HepG2 (cell line): ENCODE data around the gene GRAMD4. TPM values are rescaled to one million over a fixed set of nuclear protein-coding genes. Genes with fewer than 3 reads are reported as not detected.

ENCODE experiments used
- AHDC1 ChIP-seq: sonication (generic); formaldehyde crosslinking; IDR thresholded peaks from 2 replicates; pipeline ENCODE4 v1.5.1; 2020; ENCODE audit warnings: mild to moderate bottlenecking, missing genetic modification reagents, borderline replicate concordance
- CREBL2 ChIP-seq: sonication (generic); formaldehyde crosslinking; IDR thresholded peaks from 2 replicates; pipeline ENCODE4 v1.8.1; 2023; ENCODE audit warnings: missing genetic modification reagents, mild to moderate bottlenecking, borderline replicate concordance
- EP300 ChIP-seq, 3 experiments: sonication (generic) in 1 of 3; formaldehyde crosslinking in 1 of 3; IDR thresholded peaks; 2 replicates each; pipeline versions ENCODE4 v1.5.1 to v1.6.1; 2011 to 2020; ENCODE audit warnings: low read depth in 2 of 3, low read length in 2 of 3, borderline replicate concordance in 1 of 3, improper control_type of control experiment in 1 of 3, mild to moderate bottlenecking in 1 of 3, missing genetic modification reagents in 1 of 3, moderate library complexity in 1 of 3
- FUBP1 ChIP-seq: sonication (generic); formaldehyde crosslinking; IDR thresholded peaks from 2 replicates; pipeline ENCODE4 v1.5.1; 2020; ENCODE audit warnings: missing genetic modification reagents, mild to moderate bottlenecking, borderline replicate concordance
- HIC2 ChIP-seq: sonication (generic); formaldehyde crosslinking; IDR thresholded peaks from 2 replicates; pipeline ENCODE4 v1.9.0; 2022; ENCODE audit warnings: low read depth, missing genetic modification reagents
- RNF219 ChIP-seq: sonication (generic); formaldehyde crosslinking; IDR thresholded peaks from 2 replicates; pipeline ENCODE4 v1.5.0; 2020; ENCODE audit warnings: mild to moderate bottlenecking, missing genetic modification reagents
- SKI ChIP-seq: fragments of 450-650 bp; IDR thresholded peaks from one replicate; pipeline ENCODE4 v1.6.1; 2018; ENCODE audit warnings: mild to moderate bottlenecking; ENCODE audit not compliant: partially characterized antibody
- TFAP4 ChIP-seq: sonication (generic); IDR thresholded peaks from 2 replicates; pipeline ENCODE4 v1.6.1; 2016; ENCODE audit warnings: low read depth, borderline replicate concordance
- TFE3 ChIP-seq: IDR thresholded peaks from 2 replicates; pipeline ENCODE4 v1.6.1; 2016
- ZSCAN30 ChIP-seq: sonication (generic); formaldehyde crosslinking; IDR thresholded peaks from 2 replicates; pipeline ENCODE4 v1.5.0; 2020; ENCODE audit warnings: mild to moderate bottlenecking, missing genetic modification reagents
- polyA plus RNA-seq, 8 experiments: library from polyadenylated mRNA; depleted of rRNA in 3 of 8; stranded (reverse) in 7 of 8; unstranded in 1 of 8; fragments of >200 nt; fragmentation: Illumina TruSeq in 4 of 8; extraction: Trizol in 4 of 8; gene quantifications; 2 replicates each; pipeline versions ENCODE4 v1.2.1 to v1.2.3, GENCODE V29; 2011 to 2016; ENCODE audit warnings: low read depth in 4 of 8, missing spikeins in 1 of 8, mixed read lengths in 1 of 8; ENCODE audit not compliant: insufficient read depth in 1 of 8
- total RNA-seq, 5 experiments: library from RNA; depleted of rRNA; stranded (reverse); fragments of >200 nt; fragmentation: Illumina TruSeq; extraction: Trizol; gene quantifications; 2 replicates each; pipeline ENCODE4 v1.2.3, GENCODE V29; 2016; ENCODE audit warnings: low read depth in 1 of 5

Gene GRAMD4
- total and polyA plus RNA-seq, 2 of the 13 experiments (the other 11 are each of a cell fraction or from before 2014, with no cell fraction given): 15.2 to 15.7 TPM

GRCh38 chr22:46574993-46575910 lies 44.9 kb upstream of the GRAMD4 start (continued):
- TF ChIP-seq RNF219 (CRISPR knock-in tag) (no peak), ZSCAN30 (CRISPR knock-in tag) (no peak), CREBL2 (no peak), AHDC1 (CRISPR knock-in tag) (peak; percentile 26; the same call in 1 of the 2 replicates), EP300 (IDR thresholded peaks at IDR 0.05; ENCODE audit: low read depth in 2 of 2, low read length in 2 of 2) (0 out of 4 replicates have a peak, but pooled peaks of 1 of the 2 experiments have one; percentile 9), EP300 (CRISPR knock-in tag; IDR thresholded peaks at IDR 0.05; ENCODE audit: borderline replicate concordance) (no peak), TFE3 (CRISPR knock-in tag) (no peak), SKI (peak; percentile 42), TFAP4 (peak; percentile 50; the same call in 1 of the 2 replicates), HIC2 (CRISPR knock-in tag) (peak; percentile 88; the same call in 1 of the 2 replicates), FUBP1 (no peak)
